ENCODE data around the gene SLC7A10.

The SLC7A10 gene

GRCh38 chr19:33176670-33177416 is 48.8 kb downstream of the SLC7A10 start:
- peak; percentile 97 for DNase-seq (ENCODE audit: low read depth)
- TF ChIP-seq CTCF (IDR thresholded peaks at IDR 0.05; ENCODE audit: insufficient read depth, low read depth, low read length, missing control alignments) = no peak
- H3K4me3 ChIP-seq (ENCODE audit: low read length) = peak overlapping the region; percentile 83

DNA sequence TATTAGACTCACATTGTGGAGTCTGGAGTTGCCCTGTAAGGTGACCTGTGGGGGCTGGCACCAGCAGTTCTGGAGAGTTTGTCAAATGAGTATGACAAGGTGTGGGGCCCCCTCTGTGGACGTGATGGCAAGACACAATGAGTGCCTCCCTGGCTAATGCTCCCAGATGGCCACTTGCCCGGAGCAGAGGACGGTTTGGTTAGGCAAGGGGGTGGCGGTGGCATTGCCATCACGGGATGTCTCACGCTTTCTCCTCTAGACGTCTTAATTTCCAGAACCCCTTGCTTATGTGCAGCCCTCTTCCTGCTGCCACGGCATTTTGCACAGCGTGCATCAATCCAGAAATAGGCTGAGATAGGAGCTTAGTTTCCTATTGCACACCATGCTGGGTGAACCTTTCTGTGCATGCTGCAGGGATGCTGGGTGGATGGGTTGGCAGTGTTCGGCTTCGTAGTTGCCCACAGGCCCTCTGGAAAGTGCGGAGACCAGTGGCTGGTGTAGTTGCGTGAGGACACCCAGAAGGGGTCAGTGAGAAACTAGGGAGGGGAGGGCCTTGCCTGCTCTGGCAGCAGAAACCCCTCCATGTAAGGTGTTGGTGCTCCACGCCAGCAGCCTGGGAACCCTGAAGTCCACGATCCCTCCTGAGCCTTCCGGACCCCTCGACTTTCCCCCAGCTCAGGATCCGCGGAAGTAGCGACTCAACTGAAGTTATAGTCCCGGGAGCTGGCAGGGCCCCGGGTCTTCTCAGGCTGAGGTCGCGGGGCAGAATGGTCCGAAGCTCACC is 49.6 kb downstream of the SLC7A10 start:
- H3K4me3 ChIP-seq (ENCODE audit: low read length) = peak overlapping the region; percentile 83
- peak; percentile 26 for DNase-seq (ENCODE audit: low read depth)
- no peak for TF ChIP-seq CTCF (IDR thresholded peaks at IDR 0.05; ENCODE audit: insufficient read depth, low read depth, low read length, missing control alignments)

DNA sequence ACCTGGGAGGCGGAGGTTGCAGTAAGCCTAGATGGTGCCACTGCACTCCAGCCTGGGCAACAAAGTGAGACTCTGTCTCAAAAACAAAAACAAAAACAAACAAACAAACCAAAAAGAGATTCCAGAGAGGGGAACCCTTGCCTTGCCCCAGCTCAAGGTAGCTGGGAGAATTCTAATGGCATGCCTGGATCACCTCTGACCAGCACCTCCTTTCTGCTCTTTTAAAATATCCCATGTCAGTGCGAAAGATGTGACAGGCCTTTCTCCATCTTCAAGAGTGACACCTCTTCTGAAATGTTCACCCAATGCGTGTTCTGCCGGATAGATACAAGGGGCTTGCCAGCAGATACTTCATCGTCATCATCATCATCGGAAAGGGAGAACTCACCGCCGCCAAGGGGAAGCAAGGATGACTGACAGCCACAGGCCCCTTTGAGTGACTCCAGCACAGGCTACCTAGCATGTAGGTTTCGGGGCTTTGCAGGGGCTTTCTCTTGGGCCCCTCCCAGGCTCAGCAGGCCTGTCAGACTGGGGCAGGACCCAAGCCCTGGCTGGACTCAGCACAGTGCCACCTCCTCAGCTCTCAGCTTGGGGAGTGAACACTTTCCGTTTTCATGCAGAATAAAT is 50.4 kb downstream of the SLC7A10 start:
- H3K4me3 ChIP-seq (ENCODE audit: low read length) = no peak overlapping the region
- DNase-seq (ENCODE audit: low read depth) = no peak

GRCh38 chr19:33174186-33174585 is 51.5 kb downstream of the SLC7A10 start:
- no peak for DNase-seq (ENCODE audit: low read depth)
- TF ChIP-seq CTCF (IDR thresholded peaks at IDR 0.05; ENCODE audit: insufficient read depth, low read depth, low read length, missing control alignments) = no peak
- no peak overlapping the region for H3K4me3 ChIP-seq (ENCODE audit: low read length)

More for the DNA sequence above, 50.4 kb downstream of the SLC7A10 start:
- TF ChIP-seq CTCF (IDR thresholded peaks at IDR 0.05; ENCODE audit: insufficient read depth, low read depth, low read length, missing control alignments) = no peak

DNA sequence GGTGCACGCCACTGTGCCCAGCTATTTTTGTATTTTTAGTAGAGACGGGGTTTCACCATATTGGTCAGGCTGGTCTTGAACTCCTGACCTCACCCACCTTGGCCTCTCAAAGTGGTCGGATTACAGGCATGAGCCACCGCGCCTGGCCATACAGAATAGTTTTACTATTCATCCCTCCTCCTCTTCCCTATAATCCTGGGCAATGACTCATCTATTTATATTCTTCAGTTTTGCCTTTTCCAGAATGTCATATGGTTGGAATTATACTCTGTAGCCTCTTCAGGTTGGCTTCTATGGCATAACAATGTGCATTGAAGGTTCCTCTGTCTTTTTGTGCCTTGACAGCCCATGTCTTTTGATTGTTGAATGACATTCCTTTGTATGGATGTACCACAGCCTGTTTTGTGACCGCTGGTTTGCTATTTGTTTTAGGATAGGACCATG is 53.7 kb downstream of the SLC7A10 start:
- peak; percentile 17 for DNase-seq (ENCODE audit: low read depth)
- H3K4me3 ChIP-seq (ENCODE audit: low read length) = no peak overlapping the region
- no peak for TF ChIP-seq CTCF (IDR thresholded peaks at IDR 0.05; ENCODE audit: insufficient read depth, low read depth, low read length, missing control alignments)

DNA sequence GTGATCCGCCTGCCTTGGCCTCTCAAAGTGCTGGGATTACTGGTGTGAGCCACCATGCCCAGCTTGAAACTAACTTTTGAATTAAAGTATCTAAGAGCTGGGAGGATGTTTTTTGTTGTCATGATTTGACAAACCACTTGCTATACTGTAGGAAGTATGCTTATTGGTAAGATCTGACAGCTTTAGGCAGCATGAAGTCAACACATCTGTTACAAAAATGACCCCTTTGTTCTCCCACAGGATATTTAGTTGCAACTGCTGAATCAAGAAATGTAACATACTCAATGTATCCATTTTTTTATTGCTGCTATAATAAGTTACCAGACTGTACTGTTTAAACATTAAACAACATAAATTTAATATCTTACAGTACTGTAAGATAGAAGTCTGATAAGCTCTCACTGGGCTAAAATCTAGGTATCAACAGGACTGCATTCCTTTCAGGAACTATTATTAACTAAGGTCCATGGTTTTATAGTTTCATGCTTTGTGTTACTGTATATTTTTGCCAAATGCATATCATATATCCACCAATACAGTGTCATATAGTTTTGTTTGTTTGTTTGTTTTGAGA is 54.3 kb downstream of the SLC7A10 start:
- no peak overlapping the region for H3K4me3 ChIP-seq (ENCODE audit: low read length)
- DNase-seq (ENCODE audit: low read depth) = no peak
- no peak for TF ChIP-seq CTCF (IDR thresholded peaks at IDR 0.05; ENCODE audit: insufficient read depth, low read depth, low read length, missing control alignments)
